SK-N-SH (cell line): ENCODE results near the gene DRGX. TPM values are rescaled to one million over a fixed set of nuclear protein-coding genes. Genes with fewer than 3 reads are reported as not detected.
A peak's percentile ranks its signal among the peaks of the same experiment; 100 is the strongest.

Experiments
- CTCF ChIA-PET: fragments of 300-600, 350-600 bp; formaldehyde crosslinking; extraction: SDS; loops from one replicate; lab custom pipeline; 2021; lab: Yijun Ruan, JAX
- POLR2A ChIA-PET: fragments of 350-600 bp; sonication (Branson Sonifier 250); formaldehyde crosslinking; extraction: SDS; loops from one replicate; lab custom pipeline; 2020; ENCODE audit warnings: antibody characterized with exemption, inconsistent platforms; lab: Yijun Ruan, JAX
- DNase-seq: peaks from one replicate; pipeline ENCODE4 v3.0.0; 2012
- H2AFZ ChIP-seq: fragments of 200-600 bp; sonication (generic); 2 replicates; pipeline ENCODE4 v1.8.1; 2016; ENCODE audit warnings: antibody characterized with exemption, mild to moderate bottlenecking, low read depth
- H3F3A ChIP-seq: fragments of 200-600 bp; sonication (generic); replicated peaks from 2 replicates; pipeline ENCODE3; 2016; ENCODE audit warnings: antibody characterized with exemption, mild to moderate bottlenecking; ENCODE audit not compliant: insufficient read depth
- H3K27ac ChIP-seq, 2 experiments: fragments of 200-500 bp in 1 of 2; fragments of 200-600 bp in 1 of 2; sonication (Bioruptor generic) in 1 of 2; sonication (generic), shearing (Covaris generic) in 1 of 2; 2 replicates each; pipeline versions ENCODE4 v1.5.1 to v1.6.1; 2014 to 2016; ENCODE audit warnings: low read depth in 2 of 2, inconsistent platforms in 1 of 2, low read length in 1 of 2, mild to moderate bottlenecking in 1 of 2, mixed read lengths in 1 of 2
- H3K27me3 ChIP-seq: fragments of 200-600 bp; sonication (generic), shearing (Covaris generic); 2 replicates; pipeline ENCODE4 v1.6.1; 2016; ENCODE audit warnings: mixed run types; ENCODE audit not compliant: insufficient read depth
- H3K36me3 ChIP-seq, 2 experiments: fragments of 200-500 bp in 1 of 2; fragments of 200-600 bp in 1 of 2; sonication (Bioruptor generic) in 1 of 2; sonication (generic) in 1 of 2; replicated peaks in 1 of 2; 2 replicates each; pipeline versions ENCODE3 to v1.5.1; 2014 to 2016; ENCODE audit warnings: low read length in 1 of 2, mild to moderate bottlenecking in 1 of 2; ENCODE audit not compliant: insufficient read depth in 2 of 2, control insufficient read depth in 1 of 2
- H3K4me1 ChIP-seq, 2 experiments: fragments of 200-500 bp in 1 of 2; fragments of 200-600 bp in 1 of 2; sonication (Bioruptor generic) in 1 of 2; sonication (generic), shearing (Covaris generic) in 1 of 2; 2 replicates each; pipeline versions ENCODE4 v1.5.1 to v1.6.1; 2014 to 2016; ENCODE audit warnings: low read depth in 1 of 2, low read length in 1 of 2, mixed run types in 1 of 2; ENCODE audit not compliant: insufficient read depth in 2 of 2, control insufficient read depth in 1 of 2
- H3K4me2 ChIP-seq: fragments of 200-600 bp; sonication (generic), shearing (Covaris generic); 2 replicates; pipeline ENCODE4 v1.6.1; 2017; ENCODE audit warnings: mixed run types
- H3K4me3 ChIP-seq, 2 experiments: fragments of 200-500 bp in 1 of 2; fragments of 200-600 bp in 1 of 2; sonication (Bioruptor generic) in 1 of 2; sonication (generic), shearing (Covaris generic) in 1 of 2; 2 replicates each; pipeline versions ENCODE4 v1.5.1 to v1.8.1; 2014 to 2016; ENCODE audit warnings: low read depth in 2 of 2, inconsistent platforms in 1 of 2, low read length in 1 of 2, mild to moderate bottlenecking in 1 of 2, mixed read lengths in 1 of 2, moderate library complexity in 1 of 2
- H3K79me2 ChIP-seq: fragments of 200-600 bp; sonication (generic); 2 replicates; pipeline ENCODE4 v1.8.1; 2017; ENCODE audit warnings: mild to moderate bottlenecking; ENCODE audit not compliant: insufficient read depth
- H3K9ac ChIP-seq: fragments of 200-600 bp; sonication (generic); 2 replicates; pipeline ENCODE4 v1.6.1; 2017; ENCODE audit warnings: mixed run types
- H3K9me2 ChIP-seq: fragments of 200-600 bp; sonication (generic); 2 replicates; pipeline ENCODE4 v1.6.1; 2017; ENCODE audit warnings: mixed run types
- H3K9me3 ChIP-seq: fragments of 200-600 bp; sonication (generic); 2 replicates; pipeline ENCODE4 v1.6.1; 2017; ENCODE audit warnings: mixed run types, mild to moderate bottlenecking, moderate library complexity
- H4K20me1 ChIP-seq: fragments of 200-600 bp; sonication (generic); 2 replicates; pipeline ENCODE4 v1.6.1; 2017; ENCODE audit warnings: mild to moderate bottlenecking, mixed run types; ENCODE audit not compliant: insufficient read depth
- ELF1 ChIP-seq: IDR thresholded peaks from 2 replicates; pipeline ENCODE4 v1.4.0; 2012
- FOXJ3 ChIP-seq: sonication (generic); formaldehyde crosslinking; IDR thresholded peaks from 2 replicates; pipeline ENCODE4 v1.5.1; 2020; ENCODE audit warnings: mild to moderate bottlenecking, missing genetic modification reagents
- FOXM1 ChIP-seq: IDR thresholded peaks from 2 replicates; pipeline ENCODE4 v1.4.0; 2012; ENCODE audit warnings: low read depth, mild to moderate bottlenecking
- GATA2 ChIP-seq: sonication (generic); formaldehyde crosslinking; IDR thresholded peaks from 2 replicates; pipeline ENCODE4 v1.5.0; 2020; ENCODE audit warnings: mild to moderate bottlenecking, missing genetic modification reagents
- MXI1 ChIP-seq: IDR thresholded peaks from 2 replicates; pipeline ENCODE4 v1.6.1; 2012; ENCODE audit warnings: mild to moderate bottlenecking, low read depth, low read length, improper control_type of control experiment
- NFIC ChIP-seq: IDR thresholded peaks from 2 replicates; pipeline ENCODE4 v1.4.0; 2012; ENCODE audit warnings: borderline replicate concordance
- NRF1 ChIP-seq: IDR thresholded peaks from 2 replicates; pipeline ENCODE4 v1.6.1; 2012; ENCODE audit warnings: low read depth, mild to moderate bottlenecking, low read length
- SMC3 ChIP-seq: IDR thresholded peaks from 2 replicates; pipeline ENCODE4 v1.6.1; 2012; ENCODE audit warnings: low read depth, low read length, improper control_type of control experiment
- TCF12 ChIP-seq: IDR thresholded peaks from 2 replicates; pipeline ENCODE4 v1.4.0; 2012
- USF1 ChIP-seq: IDR thresholded peaks from 2 replicates; pipeline ENCODE4 v1.4.0; 2012; ENCODE audit warnings: low read depth, borderline replicate concordance
- USF2 ChIP-seq: fragments of 150-350 bp; IDR thresholded peaks from 2 replicates; pipeline ENCODE4 v1.6.1; 2017; ENCODE audit warnings: antibody characterized with exemption, low read length, low read depth, borderline replicate concordance
- WGBS: methylation state at CpG from one replicate; pipeline ENCODE4 v1.1.6; 2017; ENCODE audit warnings: low lambda C conversion rate; 5-methylcytosine and 5-hydroxymethylcytosine counted together
- polyA plus RNA-seq, 3 experiments: library from polyadenylated mRNA; depleted of rRNA; stranded (reverse); fragments of >200 nt; gene quantifications; 2 replicates each; pipeline ENCODE4 v1.2.3, GENCODE V29; 2012
- TF ChIP-seq, protein P1 (sequence below): IDR thresholded peaks from 2 replicates; pipeline ENCODE4 v1.4.0; 2012; ENCODE audit warnings: low read depth

DRGX gene
- polyA plus RNA-seq, 1 of the 3 experiments (the other 2 are of a cell fraction) = not detected

GRCh38 chr10:49362596-49363260 lies 33.2 kb downstream of the DRGX start:
- TF ChIP-seq USF1 (no peak), FOXM1 (no peak), FOXJ3 (CRISPR knock-in tag) (no peak), TCF12 (no peak), MXI1 (no peak), NRF1 (no peak), NFIC (no peak), USF2 (no peak), SMC3 (no peak)
- TF ChIP-seq, protein P1, sequence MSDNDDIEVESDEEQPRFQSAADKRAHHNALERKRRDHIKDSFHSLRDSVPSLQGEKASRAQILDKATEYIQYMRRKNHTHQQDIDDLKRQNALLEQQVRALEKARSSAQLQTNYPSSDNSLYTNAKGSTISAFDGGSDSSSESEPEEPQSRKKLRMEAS = no peak
- H3K9me3 ChIP-seq = no peaks in the 10 kb centered on the region
- ChIA-PET CTCF (interaction anchor here (0.7 to 1.6 kb wide), 5 partner anchors 20 to 706 kb away, joined by 3 to 5 read pairs (median 3); no protein-coding TSS in a partner anchor), POLR2A (no interaction called here)
- H3F3A ChIP-seq = no peaks in the 10 kb centered on the region
- H3K9ac ChIP-seq = no peak overlapping the region
- no peak overlapping the region for H3K4me3 ChIP-seq
- no peaks in the 10 kb centered on the region for H3K79me2 ChIP-seq
- H3K36me3 ChIP-seq = no peaks in the 10 kb centered on the region
- peaks cover 0 to 31% of the 10 kb centered on the region in 2 experiments; a peak in 1 of 4 replicates for H3K4me1 ChIP-seq
- H3K4me2 ChIP-seq = no peak overlapping the region
- no peaks in the 10 kb centered on the region for H3K27me3 ChIP-seq
- WGBS = 59% methylated on average over 10 of the region's 10 CpGs
- no peaks in the 10 kb centered on the region for H4K20me1 ChIP-seq
- H3K9me2 ChIP-seq = no peaks in the 10 kb centered on the region
- H2AFZ ChIP-seq = no peak overlapping the region
- DNase-seq = no peak
- H3K27ac ChIP-seq = no peak overlapping the region

- H3K79me2 ChIP-seq = no peaks in the 10 kb centered on the region
- no peaks in the 10 kb centered on the region for H3K9me2 ChIP-seq
- no peaks in the 10 kb centered on the region for H4K20me1 ChIP-seq
- H2AFZ ChIP-seq = no peak overlapping the region
- H3K4me3 ChIP-seq = no peak overlapping the region
- no peaks in the 10 kb centered on the region for H3K36me3 ChIP-seq
- H3K27me3 ChIP-seq = no peaks in the 10 kb centered on the region
- H3K9ac ChIP-seq = no peak overlapping the region
- WGBS = 24% methylated on average over 10 of the region's 11 CpGs
- H3K9me3 ChIP-seq = no peaks in the 10 kb centered on the region
- CTCF ChIA-PET = interaction anchor here (0.8 to 1.6 kb wide), 4 partner anchors 21 to 705 kb away, joined by 3 to 5 read pairs (median 4); no protein-coding TSS in a partner anchor
- POLR2A ChIA-PET = no interaction called here
- no peak overlapping the region for H3K4me2 ChIP-seq
- TF ChIP-seq ELF1 (no peak), GATA2 (no peak)
- no peaks in the 10 kb centered on the region for H3F3A ChIP-seq
- H3K4me1 ChIP-seq = peaks cover 0 to 31% of the 10 kb centered on the region in 2 experiments; a peak in 1 of 4 replicates
- no peak for DNase-seq
- peak overlapping the region in 1 of 2 experiments; percentile 97; a peak in 2 of 4 replicates for H3K27ac ChIP-seq
These were observed 33.9 kb downstream of the DRGX start for GRCh38 chr10:49361735-49362568.
